LNCAP (cell line): ENCODE measurements around the gene PCDHGA11.

Experiments
- CTCF ChIP-seq: fragments of 450-650 bp; IDR thresholded peaks from 2 replicates; pipeline ENCODE4 v1.5.1; 2017; ENCODE audit warnings: mild to moderate bottlenecking

PCDHGA11 gene

GRCh38 chr5:141440341-141440740 is 19.5 kb downstream of the PCDHGA11 start:
- no peak for TF ChIP-seq CTCF

DNA sequence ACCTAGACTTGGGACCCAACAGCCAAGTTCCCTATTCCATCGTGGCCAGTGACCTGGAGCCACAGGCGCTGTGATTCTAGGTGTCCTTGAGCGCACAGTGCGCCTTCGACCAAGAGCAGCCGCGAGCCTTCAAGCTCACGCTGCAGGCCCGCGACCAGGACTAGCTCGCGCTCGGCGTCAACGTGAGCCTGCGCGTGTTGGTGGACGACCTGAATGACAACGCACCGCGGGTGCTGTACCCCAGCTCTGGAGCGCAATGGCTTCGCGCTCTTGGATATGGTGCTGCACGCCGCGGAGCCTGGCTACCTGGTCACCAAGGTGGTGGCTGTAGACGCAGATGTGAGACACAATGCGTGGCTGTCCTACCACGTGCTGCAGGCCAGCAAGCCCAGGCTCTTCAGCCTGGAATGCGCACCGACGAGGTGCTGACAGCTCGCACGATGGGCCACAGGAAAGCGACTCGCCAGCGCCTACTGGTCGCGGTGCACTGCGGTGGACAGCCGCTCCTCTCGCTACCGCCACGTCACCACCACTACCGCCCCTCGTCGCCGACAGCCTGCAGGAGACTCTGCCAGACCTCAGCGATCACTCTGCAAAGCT is 20.8 kb downstream of the PCDHGA11 start:
- no peak for TF ChIP-seq CTCF

GRCh38 chr5:141465351-141465750 is 44.5 kb downstream of the PCDHGA11 start:
- no peak for TF ChIP-seq CTCF
